K562 (cell line): Measurements from ENCODE around the gene RIMBP3C. TPM values are rescaled to one million over a fixed set of nuclear protein-coding genes. Genes with fewer than 3 reads are reported as not detected.
"Not testable (repeated sequence)": the region's sequence is repeated elsewhere in the genome, so short reads cannot be mapped to it uniquely, and the experiment has no call there.

Experiments
- ATAC-seq: fragments of 200-7000 bp; cut with Tn5 transposase; 3 replicates; pipeline ENCODE4 v1.9.1; 2020; ENCODE audit warnings: moderate library complexity
- BruUV-seq: library from RNA; stranded (reverse); fragments of 400-500 nt; replicated peaks from 2 replicates; lab custom pipeline; 2021; lab: Mats Ljungman, UMichigan
- CTCF ChIA-PET: fragments of 300-600 bp; formaldehyde crosslinking; extraction: SDS; loops from one replicate; lab custom pipeline; 2021; ENCODE audit warnings: low intra/inter-chr PET ratio; lab: Yijun Ruan, JAX
- POLR2A ChIA-PET: fragments of 300-600, 350-650 bp; sonication (Branson Sonifier 250); formaldehyde crosslinking; extraction: SDS; loops from one replicate; lab custom pipeline; 2021; ENCODE audit warnings: antibody characterized with exemption, inconsistent platforms; lab: Yijun Ruan, JAX
- DNase-seq, 4 experiments: peaks; one replicate each; pipeline versions ENCODE4 v3.0.0 to v3.0.0-alpha.2; 2011 to 2018; ENCODE audit warnings: low spot score in 3 of 4, mixed read lengths in 3 of 4; ENCODE audit errors: extremely low read depth in 1 of 4
- FAIRE-seq: peaks from 2 replicates; lab custom pipeline; 2011; peaks lifted over from hg19 to GRCh38; lab: Jason Lieb, UNC
- H2AFZ ChIP-seq: 2 replicates; pipeline ENCODE4 v1.6.0; 2011; ENCODE audit warnings: low read depth, low read length, control low read depth, inconsistent platforms
- H3K27ac ChIP-seq: fragments of 200-600 bp; 3 replicates; pipeline ENCODE4 v1.8.0; 2011; ENCODE audit warnings: low read depth, mild to moderate bottlenecking, control low read depth, inconsistent platforms, low read length, moderate library complexity, mixed read lengths; ENCODE audit errors: extremely low read depth
- H3K27me3 ChIP-seq, 2 experiments: fragments of 300-600 bp in 1 of 2; 2 replicates in 1 of 2; 3 replicates in 1 of 2; pipeline versions ENCODE4 v1.6.0 to v1.8.0; 2011; ENCODE audit warnings: inconsistent platforms in 2 of 2, low read length in 2 of 2, mild to moderate bottlenecking in 1 of 2, mixed read lengths in 1 of 2, moderate library complexity in 1 of 2; ENCODE audit not compliant: control insufficient read depth in 2 of 2, insufficient read depth in 2 of 2
- H3K36me3 ChIP-seq: fragments of 300-600 bp; 3 replicates; pipeline ENCODE4 v1.8.0; 2011; ENCODE audit warnings: mild to moderate bottlenecking, low read length, inconsistent platforms; ENCODE audit not compliant: control insufficient read depth, insufficient read depth
- H3K4me1 ChIP-seq, 2 experiments: fragments of 200-600 bp in 1 of 2; replicated peaks in 1 of 2; 2 replicates in 1 of 2; 3 replicates in 1 of 2; pipeline versions ENCODE4 v1.5.1 to v1.8.0; 2011; ENCODE audit warnings: inconsistent platforms in 2 of 2, low read length in 2 of 2, mild to moderate bottlenecking in 1 of 2, mixed read lengths in 1 of 2, moderate library complexity in 1 of 2; ENCODE audit not compliant: control insufficient read depth in 2 of 2, insufficient read depth in 2 of 2
- H3K4me2 ChIP-seq: 2 replicates; pipeline ENCODE4 v1.6.1; 2011; ENCODE audit warnings: low read length, control low read depth, inconsistent platforms, mixed read lengths; ENCODE audit not compliant: insufficient read depth
- H3K4me3 ChIP-seq: fragments of 200-600 bp; sonication (generic), shearing (Covaris generic); 2 replicates; pipeline ENCODE4 v1.5.1; 2016; ENCODE audit warnings: control low read depth, inconsistent platforms
- H3K79me2 ChIP-seq: fragments of 200-600 bp; 3 replicates; pipeline ENCODE4 v1.8.0; 2011; ENCODE audit warnings: low read length, inconsistent platforms; ENCODE audit not compliant: control insufficient read depth, insufficient read depth
- H3K9ac ChIP-seq, 2 experiments: 2 replicates each; pipeline versions ENCODE4 v1.6.0 to v1.6.1; 2011; ENCODE audit warnings: low read depth in 2 of 2, low read length in 2 of 2, control low read depth in 1 of 2, inconsistent platforms in 1 of 2, mild to moderate bottlenecking in 1 of 2, mixed read lengths in 1 of 2; ENCODE audit not compliant: insufficient read depth in 1 of 2
- H3K9me1 ChIP-seq: one replicate; pipeline ENCODE4 v1.6.0; 2011; ENCODE audit warnings: inconsistent platforms, mild to moderate bottlenecking, low read length, moderate library complexity; ENCODE audit not compliant: control insufficient read depth, insufficient read depth
- H3K9me3 ChIP-seq: replicated peaks from 2 replicates; pipeline ENCODE4 v1.5.1; 2011; ENCODE audit warnings: low read depth, low read length, inconsistent platforms; ENCODE audit not compliant: control insufficient read depth, insufficient read depth
- H4K20me1 ChIP-seq: replicated peaks from 2 replicates; pipeline ENCODE4 v1.6.1; 2011; ENCODE audit warnings: low read length, inconsistent platforms, mixed read lengths; ENCODE audit not compliant: control insufficient read depth, insufficient read depth
- WGBS: fragments of 100-300 bp; shearing (Covaris generic); methylation state at CpG from one replicate; pipeline ENCODE4 v1.1.6; 2016; ENCODE audit warnings: low coverage, mixed read lengths; ENCODE audit not compliant: insufficient coverage; ENCODE audit errors: missing lambda C conversion rate; 5-methylcytosine and 5-hydroxymethylcytosine counted together
- in situ Hi-C: fragments of 300-500 bp; cut with MboI; formaldehyde crosslinking; loops from 4 replicates; pipeline ENCODE4 v1.15.0; 2018; ENCODE audit warnings: inconsistent platforms, mixed read lengths
- intact Hi-C: fragments of 100-400 bp; cut with micrococcal nuclease; formaldehyde crosslinking; loops from 2 replicates; pipeline ENCODE4 v1.14.2; 2022
- polyA plus RNA-seq, 8 experiments: library from polyadenylated mRNA; depleted of rRNA in 4 of 8; stranded (reverse) in 5 of 8; unstranded in 3 of 8; fragments of >200 nt; fragmentation: Nextera tagmentation in 2 of 8; fragmentation: Illumina TruSeq in 1 of 8; extraction: Ambion mirVana in 2 of 8; extraction: Trizol in 1 of 8; gene quantifications; 2 replicates each; pipeline versions ENCODE4 v1.2.1 to v1.2.3, GENCODE V29; 2011 to 2014; ENCODE audit warnings: inconsistent platforms in 1 of 8, missing spikeins in 1 of 8
- total RNA-seq, 7 experiments: library from RNA; depleted of rRNA in 6 of 7; stranded (reverse); fragments of >200 nt in 6 of 7; fragmentation: Illumina TruSeq in 2 of 7; extraction: Trizol in 2 of 7; gene quantifications; 2 replicates each; pipeline versions ENCODE4 v1.2.1 to v1.2.3, GENCODE V29; 2011 to 2021; ENCODE audit warnings: low replicate concordance in 1 of 7

The RIMBP3C gene
- total and polyA plus RNA-seq, 9 of the 15 experiments (the other 6 are each of a cell fraction or from before 2014, with no cell fraction given), result 0.09 to 0.98 (median 0.17) TPM; not detected in 2

DNA sequence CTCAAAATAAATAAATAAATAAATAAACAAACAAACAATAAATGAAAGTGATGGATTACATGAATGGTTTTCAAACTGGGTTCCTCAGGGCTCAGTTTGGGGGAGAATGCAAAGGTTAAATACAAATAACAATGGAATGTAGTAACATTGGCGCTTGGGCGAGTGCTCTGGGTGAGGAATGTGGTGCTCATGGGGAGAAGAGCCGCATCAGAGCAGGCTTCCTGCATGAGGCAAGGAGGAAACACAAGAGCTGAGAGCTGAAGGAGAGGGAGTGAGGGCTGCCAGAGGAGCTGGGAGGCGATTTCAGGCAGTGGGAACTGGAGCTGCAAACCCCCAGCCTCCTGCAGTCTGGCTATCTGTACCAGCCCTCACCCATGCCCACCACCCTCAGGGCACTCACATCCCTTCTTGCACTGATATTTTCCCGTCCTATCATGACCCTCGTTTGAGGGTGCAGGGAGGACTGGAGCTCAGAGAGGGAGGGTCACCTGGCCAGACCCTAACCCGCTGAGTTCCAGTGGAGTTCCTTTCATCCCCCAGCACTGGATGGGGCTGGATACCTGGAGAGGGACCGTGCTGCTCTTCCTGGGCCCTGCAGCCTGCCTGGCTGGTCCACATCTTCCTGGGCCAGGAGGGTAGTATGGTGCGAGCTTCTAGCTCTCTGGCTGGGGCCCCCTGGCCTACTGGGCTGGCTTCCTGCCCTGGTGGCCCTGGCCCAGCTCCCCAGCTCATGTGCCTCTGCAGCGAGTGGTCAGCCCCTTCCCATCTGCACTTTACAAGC, 8.3 kb upstream of the RIMBP3C start:
- H4K20me1 ChIP-seq, H3K27me3 ChIP-seq, FAIRE-seq, POLR2A ChIA-PET, H3K9ac ChIP-seq, BruUV-seq, H3K4me3 ChIP-seq, H3K27ac ChIP-seq, H3K4me2 ChIP-seq, H2AFZ ChIP-seq, CTCF ChIA-PET, H3K9me1 ChIP-seq, DNase-seq, H3K79me2 ChIP-seq, H3K36me3 ChIP-seq, intact Hi-C loops, H3K9me3 ChIP-seq: not testable (repeated sequence)
- peaks cover 9 to 17% of the 10 kb centered on the region in 2 experiments for H3K4me1 ChIP-seq
- ATAC-seq, result peak; percentile 26
- WGBS, result 10% methylated on average over 6 of the region's 10 CpGs
- in situ Hi-C loops, result loop anchor here (5.0 kb wide), 1 partner anchor 182 kb away; no protein-coding TSS in a partner anchor

GRCh38 chr22:21550678-21551047, 598 bp downstream of the RIMBP3C start:
- WGBS, result no CpG with 5 or more reads among the region's 44 CpGs
- H3K4me2 ChIP-seq, H3K9me3 ChIP-seq, H3K27me3 ChIP-seq, intact Hi-C loops, DNase-seq, H3K36me3 ChIP-seq, H3K4me3 ChIP-seq, H2AFZ ChIP-seq, H4K20me1 ChIP-seq, BruUV-seq, H3K4me1 ChIP-seq, H3K9ac ChIP-seq, H3K9me1 ChIP-seq, CTCF ChIA-PET, H3K27ac ChIP-seq, in situ Hi-C loops, FAIRE-seq, H3K79me2 ChIP-seq, POLR2A ChIA-PET: not testable (repeated sequence)
- ATAC-seq, result peak; percentile 52

- H3K27me3 ChIP-seq, CTCF ChIA-PET, H3K4me2 ChIP-seq, H3K9me3 ChIP-seq, H3K9me1 ChIP-seq, DNase-seq, H3K4me1 ChIP-seq, BruUV-seq, intact Hi-C loops, H3K79me2 ChIP-seq, POLR2A ChIA-PET, FAIRE-seq, H4K20me1 ChIP-seq, in situ Hi-C loops, H3K27ac ChIP-seq, H3K36me3 ChIP-seq, H2AFZ ChIP-seq, H3K4me3 ChIP-seq, H3K9ac ChIP-seq: not testable (repeated sequence)
- no CpG with 5 or more reads among the region's 62 CpGs for WGBS
- peak; percentile 89 for ATAC-seq
Observed at GRCh38 chr22:21550008-21550677, 1.1 kb downstream of the RIMBP3C start.
